Loucy (cell line): ENCODE measurements around the gene ZNF496.

Experiments
- CTCF ChIP-seq: fragments of 200-600 bp; sonication (generic); conservative IDR thresholded peaks from 2 replicates; pipeline ENCODE4 v1.5.1; 2014; ENCODE audit warnings: mild to moderate bottlenecking, antibody characterized with exemption, low read length
- EZH2phosphoT487 ChIP-seq: fragments of 200-600 bp; IDR thresholded peaks from 2 replicates; pipeline ENCODE4 v1.6.1; 2018; ENCODE audit warnings: antibody characterized with exemption, mild to moderate bottlenecking, moderate library complexity, borderline replicate concordance

GRCh38 chr1:247357052-247357780, 25.5 kb upstream of the ZNF496 start:
- no peak for TF ChIP-seq CTCF
- TF ChIP-seq EZH2phosphoT487: no peak
